HEK293 (cell line): ENCODE data around the gene FSD2.

Experiments
- CTCF ChIP-seq: fragments of 450-650 bp; formaldehyde crosslinking; IDR thresholded peaks from 2 replicates; pipeline ENCODE4 v1.5.1; 2016; ENCODE audit warnings: missing biosample characterization, missing genetic modification characterization
- GFI1B ChIP-seq: fragments of 450-650 bp; formaldehyde crosslinking; IDR thresholded peaks from 2 replicates; pipeline ENCODE4 v1.5.1; 2016; ENCODE audit warnings: missing biosample characterization, missing genetic modification characterization
- ZNF133 ChIP-seq: fragments of 450-650 bp; formaldehyde crosslinking; IDR thresholded peaks from 2 replicates; pipeline ENCODE4 v1.5.1; 2016; ENCODE audit warnings: missing biosample characterization, missing genetic modification characterization
- ZNF184 ChIP-seq: fragments of 450-650 bp; IDR thresholded peaks from 2 replicates; pipeline ENCODE4 v1.5.1; 2018; ENCODE audit warnings: missing biosample characterization, mild to moderate bottlenecking, missing genetic modification characterization
- ZNF202 ChIP-seq: fragments of 450-650 bp; formaldehyde crosslinking; IDR thresholded peaks from 2 replicates; pipeline ENCODE4 v1.5.1; 2016; ENCODE audit warnings: missing biosample characterization, missing genetic modification characterization, borderline replicate concordance
- ZNF24 ChIP-seq: fragments of 450-650 bp; formaldehyde crosslinking; IDR thresholded peaks from 2 replicates; pipeline ENCODE4 v1.5.1; 2016; ENCODE audit warnings: missing biosample characterization, missing genetic modification characterization
- ZNF274 ChIP-seq, 2 experiments: fragments of 200-500 bp in 1 of 2; fragments of 450-650 bp in 1 of 2; sonication (Bioruptor generic) in 1 of 2; formaldehyde crosslinking in 1 of 2; IDR thresholded peaks; 2 replicates each; pipeline versions ENCODE4 v1.5.1 to v1.6.1; 2014 to 2016; ENCODE audit warnings: borderline replicate concordance in 1 of 2, inconsistent platforms in 1 of 2, low read length in 1 of 2, missing biosample characterization in 1 of 2, missing genetic modification characterization in 1 of 2
- ZNF560 ChIP-seq: fragments of 450-650 bp; formaldehyde crosslinking; IDR thresholded peaks from 2 replicates; pipeline ENCODE4 v1.5.1; 2017; ENCODE audit warnings: missing biosample characterization, missing genetic modification characterization, borderline replicate concordance
- ZNF660 ChIP-seq: fragments of 450-650 bp; IDR thresholded peaks from 2 replicates; pipeline ENCODE4 v1.5.1; 2018; ENCODE audit warnings: missing biosample characterization, mild to moderate bottlenecking, missing genetic modification characterization
- ZNF677 ChIP-seq: fragments of 450-650 bp; IDR thresholded peaks from 2 replicates; pipeline ENCODE4 v1.5.0; 2018; ENCODE audit warnings: missing biosample characterization, mild to moderate bottlenecking, missing genetic modification characterization, moderate library complexity
- ZNF791 ChIP-seq: fragments of 450-650 bp; formaldehyde crosslinking; IDR thresholded peaks from 2 replicates; pipeline ENCODE4 v1.5.1; 2016; ENCODE audit warnings: missing biosample characterization, missing genetic modification characterization
- TF ChIP-seq, protein P1 (sequence below): fragments of 450-650 bp; formaldehyde crosslinking; IDR thresholded peaks from 2 replicates; pipeline ENCODE4 v1.5.1; 2017; ENCODE audit warnings: missing biosample characterization, missing genetic modification characterization
- TF ChIP-seq, protein P2 (sequence below): fragments of 450-650 bp; formaldehyde crosslinking; IDR thresholded peaks from 2 replicates; pipeline ENCODE4 v1.5.1; 2016; ENCODE audit warnings: missing biosample characterization, missing genetic modification characterization

DNA sequence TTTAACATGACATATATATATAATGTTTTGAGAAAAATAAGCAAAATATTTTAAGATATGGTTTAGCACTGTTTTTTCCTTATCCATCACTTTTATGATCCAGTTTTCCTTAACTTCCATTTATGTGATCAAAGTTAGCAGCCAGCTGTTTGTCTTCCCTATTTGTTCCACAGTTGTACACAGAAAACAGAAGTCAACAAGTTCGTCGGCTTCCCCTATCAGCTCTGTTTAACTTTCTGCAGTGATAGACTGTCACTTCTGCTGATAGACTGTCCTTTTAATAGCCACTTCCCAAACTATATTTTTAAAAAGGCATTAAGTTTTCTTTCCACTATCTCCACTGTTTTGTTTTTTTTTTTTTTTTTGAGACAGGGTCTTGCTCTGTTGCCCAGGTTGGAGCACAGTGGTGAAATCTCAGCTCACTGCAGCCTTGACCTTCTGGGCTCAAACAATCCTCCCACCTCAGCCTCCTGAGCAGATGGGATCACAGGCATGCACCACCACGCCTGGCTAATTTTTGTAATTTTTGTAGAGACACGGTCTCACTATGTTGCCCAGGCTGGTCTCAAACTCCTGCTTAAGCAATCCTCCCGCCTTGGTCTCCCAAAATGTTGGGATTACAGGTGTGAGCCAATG lies 7.2 kb downstream of the FSD2 start:
- TF ChIP-seq ZNF133 (tag by site-specific recombination), result no peak
- TF ChIP-seq, protein P1, sequence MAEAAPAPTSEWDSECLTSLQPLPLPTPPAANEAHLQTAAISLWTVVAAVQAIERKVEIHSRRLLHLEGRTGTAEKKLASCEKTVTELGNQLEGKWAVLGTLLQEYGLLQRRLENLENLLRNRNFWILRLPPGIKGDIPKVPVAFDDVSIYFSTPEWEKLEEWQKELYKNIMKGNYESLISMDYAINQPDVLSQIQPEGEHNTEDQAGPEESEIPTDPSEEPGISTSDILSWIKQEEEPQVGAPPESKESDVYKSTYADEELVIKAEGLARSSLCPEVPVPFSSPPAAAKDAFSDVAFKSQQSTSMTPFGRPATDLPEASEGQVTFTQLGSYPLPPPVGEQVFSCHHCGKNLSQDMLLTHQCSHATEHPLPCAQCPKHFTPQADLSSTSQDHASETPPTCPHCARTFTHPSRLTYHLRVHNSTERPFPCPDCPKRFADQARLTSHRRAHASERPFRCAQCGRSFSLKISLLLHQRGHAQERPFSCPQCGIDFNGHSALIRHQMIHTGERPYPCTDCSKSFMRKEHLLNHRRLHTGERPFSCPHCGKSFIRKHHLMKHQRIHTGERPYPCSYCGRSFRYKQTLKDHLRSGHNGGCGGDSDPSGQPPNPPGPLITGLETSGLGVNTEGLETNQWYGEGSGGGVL (tag by site-specific recombination), result no peak
- TF ChIP-seq ZNF791 (tag by site-specific recombination), result no peak
- no peak for TF ChIP-seq ZNF274 (IDR thresholded peaks at IDR 0.05; ENCODE audit: low read length)
- TF ChIP-seq ZNF274 (tag by site-specific recombination; IDR thresholded peaks at IDR 0.05; ENCODE audit: borderline replicate concordance), result no peak
- TF ChIP-seq CTCF (tag by site-specific recombination), result no peak
- TF ChIP-seq, protein P2, sequence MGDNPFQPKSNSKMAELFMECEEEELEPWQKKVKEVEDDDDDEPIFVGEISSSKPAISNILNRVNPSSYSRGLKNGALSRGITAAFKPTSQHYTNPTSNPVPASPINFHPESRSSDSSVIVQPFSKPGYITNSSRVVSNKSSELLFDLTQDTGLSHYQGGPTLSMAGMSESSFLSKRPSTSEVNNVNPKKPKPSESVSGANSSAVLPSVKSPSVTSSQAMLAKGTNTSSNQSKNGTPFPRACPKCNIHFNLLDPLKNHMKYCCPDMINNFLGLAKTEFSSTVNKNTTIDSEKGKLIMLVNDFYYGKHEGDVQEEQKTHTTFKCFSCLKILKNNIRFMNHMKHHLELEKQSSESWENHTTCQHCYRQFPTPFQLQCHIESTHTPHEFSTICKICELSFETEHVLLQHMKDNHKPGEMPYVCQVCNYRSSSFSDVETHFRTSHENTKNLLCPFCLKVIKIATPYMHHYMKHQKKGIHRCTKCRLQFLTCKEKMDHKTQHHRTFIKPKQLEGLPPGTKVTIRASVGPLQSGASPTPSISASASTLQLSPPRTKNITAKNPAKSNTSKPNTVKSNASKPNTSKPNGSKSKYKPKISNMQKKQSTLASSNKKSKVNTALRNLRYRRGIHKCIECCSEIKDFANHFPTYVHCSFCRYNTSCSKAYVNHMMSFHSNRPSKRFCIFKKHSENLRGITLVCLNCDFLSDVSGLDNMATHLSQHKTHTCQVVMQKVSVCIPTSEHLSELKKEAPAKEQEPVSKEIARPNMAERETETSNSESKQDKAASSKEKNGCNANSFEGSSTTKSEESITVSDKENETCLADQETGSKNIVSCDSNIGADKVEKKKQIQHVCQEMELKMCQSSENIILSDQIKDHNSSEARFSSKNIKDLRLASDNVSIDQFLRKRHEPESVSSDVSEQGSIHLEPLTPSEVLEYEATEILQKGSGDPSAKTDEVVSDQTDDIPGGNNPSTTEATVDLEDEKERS (tag by site-specific recombination), result no peak
- TF ChIP-seq ZNF660, result no peak
- TF ChIP-seq ZNF184, result no peak
- no peak for TF ChIP-seq ZNF677
- TF ChIP-seq ZNF24, result no peak
- TF ChIP-seq ZNF560 (tag by site-specific recombination), result no peak
- TF ChIP-seq ZNF202 (tag by site-specific recombination), result no peak
- TF ChIP-seq GFI1B (tag by site-specific recombination), result no peak
